Endothelial cell of umbilical vein (primary cell): ENCODE results near the gene TRANK1. TPM values are rescaled to one million over a fixed set of nuclear protein-coding genes. Genes with fewer than 3 reads are reported as not detected.
A peak's percentile ranks its signal among the peaks of the same experiment; 100 is the strongest.

Experiments
- BruUV-seq: library from RNA; stranded (reverse); fragments of 400-500 nt; replicated peaks from 2 replicates; lab custom pipeline; 2021; lab: Mats Ljungman, UMichigan
- CTCF ChIA-PET: fragments of 300-600, 350-600 bp; sonication (Branson Sonifier 250); formaldehyde crosslinking; loops from one replicate; lab custom pipeline; 2021; ENCODE audit warnings: antibody characterized with exemption, inconsistent platforms; lab: Charles Lee
- POLR2A ChIA-PET: fragments of 300-600, 350-600 bp; sonication (Branson Sonifier 250); formaldehyde crosslinking; loops from one replicate; lab custom pipeline; 2021; ENCODE audit warnings: antibody characterized with exemption, inconsistent platforms; lab: Charles Lee
- DNase-seq: peaks from one replicate; pipeline ENCODE4 v3.0.0-alpha.2; 2011; ENCODE audit warnings: low read depth, low spot score
- FAIRE-seq: peaks from 2 replicates; lab custom pipeline; 2011; peaks lifted over from hg19 to GRCh38; lab: Jason Lieb, UNC
- H2AFZ ChIP-seq: 2 replicates; pipeline ENCODE4 v1.6.0; 2012; ENCODE audit warnings: low read depth, low read length, control low read depth, inconsistent platforms
- H3K27ac ChIP-seq: 2 replicates; pipeline ENCODE4 v1.5.1; 2011; ENCODE audit warnings: low read depth, mild to moderate bottlenecking, control low read depth, low read length, moderate library complexity; ENCODE audit not compliant: insufficient read depth
- H3K27me3 ChIP-seq, 2 experiments: 2 replicates each; pipeline versions ENCODE4 v1.6.0 to v1.6.1; 2011; ENCODE audit warnings: low read length in 2 of 2, mixed read lengths in 1 of 2; ENCODE audit not compliant: control insufficient read depth in 2 of 2, insufficient read depth in 2 of 2
- H3K36me3 ChIP-seq, 2 experiments: 2 replicates in 1 of 2; 3 replicates in 1 of 2; pipeline ENCODE4 v1.5.1; 2011; ENCODE audit warnings: low read length in 2 of 2, mild to moderate bottlenecking in 1 of 2, moderate library complexity in 1 of 2; ENCODE audit not compliant: control insufficient read depth in 2 of 2, insufficient read depth in 2 of 2; ENCODE audit errors: extremely low read depth in 1 of 2
- H3K4me1 ChIP-seq: 3 replicates; pipeline ENCODE4 v1.5.1; 2011; ENCODE audit warnings: mild to moderate bottlenecking, low read length; ENCODE audit not compliant: control insufficient read depth, insufficient read depth; ENCODE audit errors: extremely low read depth
- H3K4me2 ChIP-seq: 2 replicates; pipeline ENCODE4 v1.6.1; 2011; ENCODE audit warnings: low read length, control low read depth, mixed read lengths; ENCODE audit not compliant: insufficient read depth
- H3K4me3 ChIP-seq, 3 experiments: fragments of 200-600 bp in 1 of 3; sonication (generic), shearing (Covaris generic) in 1 of 3; replicated peaks in 1 of 3; 2 replicates each; pipeline ENCODE4 v1.5.1; 2011 to 2016; ENCODE audit warnings: control low read depth in 3 of 3, low read length in 3 of 3, mild to moderate bottlenecking in 2 of 3, inconsistent platforms in 1 of 3, low read depth in 1 of 3, moderate library complexity in 1 of 3; ENCODE audit not compliant: insufficient read depth in 1 of 3
- H3K79me2 ChIP-seq: 2 replicates; pipeline ENCODE4 v1.6.0; 2012; ENCODE audit warnings: low read length, inconsistent platforms; ENCODE audit not compliant: control insufficient read depth, insufficient read depth
- H3K9ac ChIP-seq: replicated peaks from 2 replicates; pipeline ENCODE3; 2011; ENCODE audit warnings: low read length, control low read depth; ENCODE audit not compliant: insufficient read depth; ENCODE audit errors: extremely low read depth
- H3K9me1 ChIP-seq: replicated peaks from 3 replicates; pipeline ENCODE4 v1.6.0; 2011; ENCODE audit warnings: mild to moderate bottlenecking, low read length; ENCODE audit not compliant: control insufficient read depth, insufficient read depth; ENCODE audit errors: extremely low read depth
- H3K9me3 ChIP-seq: replicated peaks from 2 replicates; pipeline ENCODE4 v1.5.1; 2012; ENCODE audit warnings: low read length, inconsistent platforms; ENCODE audit not compliant: control insufficient read depth, insufficient read depth
- H4K20me1 ChIP-seq: replicated peaks from 2 replicates; pipeline ENCODE3; 2011; ENCODE audit warnings: mild to moderate bottlenecking, low read length; ENCODE audit not compliant: control insufficient read depth, insufficient read depth; ENCODE audit errors: extremely low read depth
- EZH2 ChIP-seq: IDR thresholded peaks from 2 replicates; pipeline ENCODE4 v1.6.1; 2012; ENCODE audit warnings: borderline replicate concordance, low read depth, mild to moderate bottlenecking, moderate library complexity, low read length, inconsistent platforms; ENCODE audit not compliant: severe bottlenecking
- FOS ChIP-seq: IDR thresholded peaks from 2 replicates; pipeline ENCODE4 v1.6.1; 2011; ENCODE audit warnings: mild to moderate bottlenecking, low read length, moderate library complexity, borderline replicate concordance; ENCODE audit not compliant: insufficient read depth
- JUN ChIP-seq: IDR thresholded peaks from 2 replicates; pipeline ENCODE4 v1.6.1; 2011; ENCODE audit warnings: borderline replicate concordance, low read depth; ENCODE audit not compliant: insufficient read length, insufficient read depth
- POLR2A ChIP-seq: IDR thresholded peaks from 2 replicates; pipeline ENCODE4 v1.6.1; 2012; ENCODE audit warnings: low read depth, mild to moderate bottlenecking, control low read depth, low read length
- POLR2AphosphoS5 ChIP-seq: IDR thresholded peaks from 2 replicates; pipeline ENCODE4 v1.6.1; 2012; ENCODE audit warnings: low read depth, mild to moderate bottlenecking, control low read depth, low read length, moderate library complexity; ENCODE audit not compliant: insufficient read depth
- dilution Hi-C: fragments of 300-500 bp; cut with MboI; formaldehyde crosslinking; loops from one replicate; pipeline ENCODE4 v1.15.0; 2019; ENCODE audit warnings: low sequenced_read_pairs; ENCODE audit not compliant: extremely low pct_ligation_motif_present
- intact Hi-C: fragments of 100-400 bp; cut with micrococcal nuclease; formaldehyde crosslinking; loops from one replicate; pipeline ENCODE4 v1.10.0; 2022
- polyA plus RNA-seq, 4 experiments: library from polyadenylated mRNA; depleted of rRNA in 3 of 4; stranded (reverse) in 3 of 4; unstranded in 1 of 4; fragments of >200 nt; gene quantifications; 2 replicates each; pipeline versions ENCODE4 v1.2.1 to v1.2.3, GENCODE V29; 2011 to 2012; ENCODE audit warnings: missing spikeins in 1 of 4
- total RNA-seq: library from RNA; stranded (reverse); gene quantifications from 2 replicates; pipeline ENCODE4 v1.2.3, GENCODE V29; 2021
- TF ChIP-seq, protein P1 (sequence below), 2 donors: IDR thresholded peaks; 1 replicate in 1 of 2; 2 replicates in 1 of 2; pipeline ENCODE4 v1.5.1; 2011; ENCODE audit warnings: low read length in 2 of 2, mild to moderate bottlenecking in 2 of 2, moderate library complexity in 2 of 2, control low read depth in 1 of 2, inconsistent platforms in 1 of 2, low read depth in 1 of 2; ENCODE audit not compliant: insufficient read depth in 1 of 2; ENCODE audit errors: extremely low read depth in 1 of 2

TRANK1 gene
- total and polyA plus RNA-seq, 2 donors (not counting 3 experiments of a cell fraction or from before 2014, with no cell fraction given): 4.6 to 14.4 TPM

- peak within 1 kb of the TSS; percentile 95 for H3K9ac ChIP-seq
- peak within 1 kb of the TSS; percentile 97 for H3K27ac ChIP-seq
- peaks cover 46% of the 10 kb centered on the region for H3K79me2 ChIP-seq
- BruUV-seq: no TSS peak
- intact Hi-C loops (loop anchor here (1.0 to 5.0 kb wide), 4 partner anchors 48 to 959 kb away; partner anchors contain the start of gene TRANK1), dilution Hi-C loops (no loop called here)
- H3K9me1 ChIP-seq: no peaks in the 10 kb centered on the region
- no peaks in the 10 kb centered on the region for H3K9me3 ChIP-seq
- H3K4me3 ChIP-seq: peak within 1 kb of the TSS; percentile 32 to 89 (median 76)
- H3K4me1 ChIP-seq: peaks cover 49% of the 10 kb centered on the region
- DNase-seq: no peak
- H2AFZ ChIP-seq: peak within 1 kb of the TSS; percentile 77
- POLR2A ChIA-PET: interaction anchor here (0.8 kb wide), 2 partner anchors 190 to 251 kb away, joined by 3 to 4 read pairs; no protein-coding TSS in a partner anchor
- H3K27me3 ChIP-seq: no peaks in the 10 kb centered on the region
- H3K36me3 ChIP-seq: peaks cover 0 to 2% of the 10 kb centered on the region in 2 experiments
- CTCF ChIA-PET: interaction anchor here (0.7 to 1.7 kb wide), 6 partner anchors 23 to 221 kb away, joined by 3 to 15 read pairs (median 4); no protein-coding TSS in a partner anchor
- TF ChIP-seq POLR2AphosphoS5: peak; percentile 61
- TF ChIP-seq, protein P1, sequence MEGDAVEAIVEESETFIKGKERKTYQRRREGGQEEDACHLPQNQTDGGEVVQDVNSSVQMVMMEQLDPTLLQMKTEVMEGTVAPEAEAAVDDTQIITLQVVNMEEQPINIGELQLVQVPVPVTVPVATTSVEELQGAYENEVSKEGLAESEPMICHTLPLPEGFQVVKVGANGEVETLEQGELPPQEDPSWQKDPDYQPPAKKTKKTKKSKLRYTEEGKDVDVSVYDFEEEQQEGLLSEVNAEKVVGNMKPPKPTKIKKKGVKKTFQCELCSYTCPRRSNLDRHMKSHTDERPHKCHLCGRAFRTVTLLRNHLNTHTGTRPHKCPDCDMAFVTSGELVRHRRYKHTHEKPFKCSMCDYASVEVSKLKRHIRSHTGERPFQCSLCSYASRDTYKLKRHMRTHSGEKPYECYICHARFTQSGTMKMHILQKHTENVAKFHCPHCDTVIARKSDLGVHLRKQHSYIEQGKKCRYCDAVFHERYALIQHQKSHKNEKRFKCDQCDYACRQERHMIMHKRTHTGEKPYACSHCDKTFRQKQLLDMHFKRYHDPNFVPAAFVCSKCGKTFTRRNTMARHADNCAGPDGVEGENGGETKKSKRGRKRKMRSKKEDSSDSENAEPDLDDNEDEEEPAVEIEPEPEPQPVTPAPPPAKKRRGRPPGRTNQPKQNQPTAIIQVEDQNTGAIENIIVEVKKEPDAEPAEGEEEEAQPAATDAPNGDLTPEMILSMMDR (IDR thresholded peaks at IDR 0.05; ENCODE audit: extremely low read depth in 1 of 2, insufficient read depth in 1 of 2, low read depth in 1 of 2, low read length in 2 of 2): peak in 1 of 2 donors; percentile 40
- no peak for TF ChIP-seq EZH2
- TF ChIP-seq JUN: no peak
- peak; percentile 69 for TF ChIP-seq POLR2A
- no peak for TF ChIP-seq FOS
- no peak for FAIRE-seq
- H4K20me1 ChIP-seq: peaks cover 2% of the 10 kb centered on the region
- peak within 1 kb of the TSS; percentile 97 for H3K4me2 ChIP-seq
These were observed 48.0 kb upstream of the TRANK1 start, which contains the start of gene EPM2AIP1 for GRCh38 chr3:36992806-36993325. TSS of gene EPM2AIP1 (minus strand) at chr3:36993131. CDS start at chr3:36993077, 54 bp downstream.
